ENCODE data around the gene CCDC85C. TPM values are rescaled to one million over a fixed set of nuclear protein-coding genes. Genes with fewer than 3 reads are reported as not detected.

CCDC85C gene
- total and polyA plus RNA-seq, 10 of the 15 experiments (the other 5 are each of a cell fraction or from before 2014, with no cell fraction given), result 0.03 to 3.6 (median 1.1) TPM

DNA sequence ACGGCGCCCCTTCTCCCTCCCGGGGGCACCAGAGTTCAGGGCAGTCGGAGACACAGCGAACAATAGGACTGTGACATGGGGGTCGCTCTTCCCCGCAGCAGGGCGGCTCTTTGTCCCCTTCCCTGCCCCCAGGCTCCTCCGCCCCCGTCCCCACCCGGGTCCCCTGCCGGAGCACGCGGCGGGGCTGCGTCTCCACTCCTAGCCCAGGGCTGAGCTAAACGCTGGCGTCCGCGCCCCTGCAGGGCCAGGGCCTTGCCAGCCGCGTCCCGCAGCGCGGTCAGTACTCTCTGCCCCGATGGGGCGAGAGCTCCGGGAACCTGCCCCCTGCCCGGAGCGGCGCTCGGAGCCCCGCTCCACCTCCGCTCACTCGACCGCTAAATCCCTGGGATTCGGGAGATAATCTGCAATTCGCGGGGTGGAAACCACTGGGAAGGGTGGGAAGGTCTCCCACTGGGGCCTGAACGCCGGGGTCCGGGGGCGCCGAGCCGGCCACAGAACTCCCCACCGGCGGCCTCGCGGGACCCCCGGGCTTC lies 825 bp upstream of the CCDC85C start:
- no peaks in the 10 kb centered on the region; a peak in 1 of 4 replicates for H3K27me3 ChIP-seq (replicated peaks in 1 of 2; ENCODE audit: control insufficient read depth in 2 of 2, insufficient read depth in 2 of 2, low read length in 1 of 2)
- H3K36me3 ChIP-seq (ENCODE audit: control insufficient read depth in 2 of 2, insufficient read depth in 2 of 2, low read length in 1 of 2), result no peaks in the 10 kb centered on the region
- peak overlapping the region; percentile 68 for H3K9ac ChIP-seq (ENCODE audit: control insufficient read depth, insufficient read depth, low read length)
- WGBS (ENCODE audit: insufficient coverage, insufficient replicate concordance, low lambda C conversion rate, missing lambda C conversion rate), result under 1% methylated on average over 34 of the region's 50 CpGs
- in situ Hi-C loops (cut with MboI) (no loop called here), intact Hi-C loops (cut with micrococcal nuclease; ENCODE audit: unreplicated experiment) (loop anchor here (2.0 kb wide), 1 partner anchor 124 kb away; the partner anchor contains the start of genes CCNK and SETD3)
- no peaks in the 10 kb centered on the region for H4K20me1 ChIP-seq (ENCODE audit: control insufficient read depth, insufficient read depth)
- ChIA-PET POLR2A (interaction anchor here (1.1 to 2.6 kb wide), 5 partner anchors 9 to 124 kb away, joined by 3 to 10 read pairs (median 4); partner anchors contain the start of genes CCNK, CYP46A1 and SETD3), CTCF (interaction anchor here (1.0 to 1.6 kb wide), 5 partner anchors 9 to 89 kb away, joined by 4 to 5 read pairs (median 4); partner anchors contain the start of gene CYP46A1), SMC1A (ENCODE audit: uncharacterized antibody, unreplicated experiment) (interaction anchor here (0.6 to 1.8 kb wide), 2 partner anchors 10 to 49 kb away, joined by 3 to 6 read pairs; no protein-coding TSS in a partner anchor), RAD21 (ENCODE audit: unreplicated experiment) (interaction anchor here (0.7 to 1.7 kb wide), 6 partner anchors 10 to 124 kb away, joined by 3 to 10 read pairs (median 4); partner anchors contain the start of genes CCNK and SETD3)
- no TSS peak for BruUV-seq (replicated peaks)
- DNase-seq (ENCODE audit: low read depth, low spot score) (no peak), FAIRE-seq (no peak), ATAC-seq (peak; percentile 61)
- peak overlapping the region; percentile 83 for H3K4me3 ChIP-seq
- H2AFZ ChIP-seq (ENCODE audit: control insufficient read depth, low read depth, low read length), result peak overlapping the region; percentile 75
- H3K4me2 ChIP-seq (ENCODE audit: control insufficient read depth, insufficient read depth), result peak overlapping the region; percentile 91
- no peaks in the 10 kb centered on the region for H3K79me2 ChIP-seq (ENCODE audit: control insufficient read depth, insufficient read depth, low read length)
- TF ChIP-seq EGR1 (IDR thresholded peaks at IDR 0.05; ENCODE audit: borderline replicate concordance in 1 of 2, low read depth in 2 of 2, low read length in 2 of 2) (0 out of 3 replicates have a peak, but pooled peaks of 1 of the 2 experiments have one; percentile 4), SMC3 (IDR thresholded peaks at IDR 0.05; ENCODE audit: borderline replicate concordance, low read length) (no peak), GATAD2B (conservative IDR thresholded peaks at IDR 0.05; ENCODE audit: low read depth) (peak; percentile 43; the same call in 1 of the 2 replicates), SIN3A (IDR thresholded peaks at IDR 0.05; ENCODE audit: low read depth, low read length) (peak; percentile 16; the same call in 1 of the 2 replicates), NBN (IDR thresholded peaks at IDR 0.05) (0 out of 2 replicates have a peak, but pooled peaks have one; percentile 26), RBBP5 (conservative IDR thresholded peaks at IDR 0.05) (no peak), NR2C1 (IDR thresholded peaks at IDR 0.05) (no peak), NR2C2 (IDR thresholded peaks at IDR 0.05; ENCODE audit: borderline replicate concordance, control insufficient read depth, insufficient read length, low read depth) (no peak), ZNF384 (IDR thresholded peaks at IDR 0.05; ENCODE audit: borderline replicate concordance, low read depth, low read length) (no peak), IKZF1 (conservative IDR thresholded peaks at IDR 0.05) (0 out of 2 replicates have a peak, but pooled peaks have one; percentile 5)
- TF ChIP-seq, protein P1, sequence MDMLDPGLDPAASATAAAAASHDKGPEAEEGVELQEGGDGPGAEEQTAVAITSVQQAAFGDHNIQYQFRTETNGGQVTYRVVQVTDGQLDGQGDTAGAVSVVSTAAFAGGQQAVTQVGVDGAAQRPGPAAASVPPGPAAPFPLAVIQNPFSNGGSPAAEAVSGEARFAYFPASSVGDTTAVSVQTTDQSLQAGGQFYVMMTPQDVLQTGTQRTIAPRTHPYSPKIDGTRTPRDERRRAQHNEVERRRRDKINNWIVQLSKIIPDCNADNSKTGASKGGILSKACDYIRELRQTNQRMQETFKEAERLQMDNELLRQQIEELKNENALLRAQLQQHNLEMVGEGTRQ (IDR thresholded peaks at IDR 0.05; ENCODE audit: borderline replicate concordance, low read depth, low read length), result no peak
- no peaks in the 10 kb centered on the region for H3K9me3 ChIP-seq (replicated peaks; ENCODE audit: control insufficient read depth, insufficient read depth, low read length)
- no peak overlapping the region for H3K27ac ChIP-seq (ENCODE audit: control insufficient read depth, insufficient read depth)
- peaks cover 11% of the 10 kb centered on the region; the same call in 1 of the 2 replicates for H3K4me1 ChIP-seq (ENCODE audit: control insufficient read depth, insufficient read depth, low read length)

All from GM12878 (cell line).